Measurements from ENCODE around the gene TUBA1C.
A peak's percentile ranks its signal among the peaks of the same experiment; 100 is the strongest.

The TUBA1C gene

GRCh38 chr12:49264873-49265792 lies at the start of gene TUBA1C:
TUBA1C (plus strand) TSS chr12:49265082; CDS start chr12:49265182, 100 bp downstream.
- no peaks in the 10 kb centered on the region for H3K9me3 ChIP-seq (ENCODE audit: insufficient read depth, low read depth, low read length)
- peak within 1 kb of the TSS; percentile 58 for H3K27ac ChIP-seq (ENCODE audit: low read length)
- H3K4me3 ChIP-seq (ENCODE audit: low read length): peak within 1 kb of the TSS; percentile 95
- no peaks in the 10 kb centered on the region; the same call in 1 of the 2 replicates for H3K4me1 ChIP-seq (ENCODE audit: insufficient read depth, low read length)
- peak within 1 kb of the TSS; percentile 97 for H3K9ac ChIP-seq (ENCODE audit: low read depth, low read length)
- H3K36me3 ChIP-seq (ENCODE audit: insufficient read depth, low read depth, low read length): peaks cover 32% of the 10 kb centered on the region
- H3K27me3 ChIP-seq (ENCODE audit: insufficient read depth, low read length): no peaks in the 10 kb centered on the region; the same call in 1 of the 2 replicates

DNA sequence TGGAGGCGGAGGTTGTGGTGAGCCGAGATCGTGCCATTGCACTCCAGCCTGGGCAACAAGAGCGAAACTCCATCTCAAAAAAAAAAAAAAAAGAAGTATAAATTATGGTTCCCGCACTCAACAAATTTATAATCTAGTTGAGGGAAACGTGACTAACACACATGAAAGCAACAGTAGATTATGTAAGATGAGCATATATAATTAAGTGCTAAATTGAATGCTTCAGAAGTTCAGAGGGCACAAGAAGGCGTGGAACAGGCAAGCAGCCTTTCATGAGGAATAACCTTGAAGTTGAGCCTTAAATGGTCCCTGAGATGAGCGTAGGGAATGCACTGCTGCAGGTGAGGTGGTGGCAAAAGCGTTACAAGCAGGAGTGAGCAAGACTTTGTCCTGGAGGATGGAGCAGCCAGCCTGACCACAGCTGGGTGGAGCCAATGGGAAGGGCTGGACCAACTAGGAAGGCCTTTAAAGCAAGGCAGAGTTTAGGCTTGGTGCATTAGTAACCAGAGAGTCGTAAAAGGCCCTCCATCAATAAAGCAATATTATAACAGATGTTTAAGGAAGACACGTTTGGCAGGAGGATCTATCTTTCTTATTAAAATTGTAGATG lies 45.4 kb upstream of the TUBA1C start:
- H3K4me1 ChIP-seq (ENCODE audit: insufficient read depth, low read length): peaks cover 8% of the 10 kb centered on the region; the same call in 1 of the 2 replicates
- no peak overlapping the region for H3K4me3 ChIP-seq (ENCODE audit: low read length)
- no peaks in the 10 kb centered on the region for H3K9me3 ChIP-seq (ENCODE audit: insufficient read depth, low read depth, low read length)
- no peaks in the 10 kb centered on the region for H3K27me3 ChIP-seq (ENCODE audit: insufficient read depth, low read length)
- no peak overlapping the region for H3K27ac ChIP-seq (ENCODE audit: low read length)
- no peak overlapping the region for H3K9ac ChIP-seq (ENCODE audit: low read depth, low read length)
- no peaks in the 10 kb centered on the region for H3K36me3 ChIP-seq (ENCODE audit: insufficient read depth, low read depth, low read length)

- Histone ChIP-seq H3K4me3 (ENCODE audit: low read length) (no peak overlapping the region), H3K36me3 (ENCODE audit: insufficient read depth, low read depth, low read length) (no peaks in the 10 kb centered on the region), H3K4me1 (ENCODE audit: insufficient read depth, low read length) (no peaks in the 10 kb centered on the region), H3K27ac (ENCODE audit: low read length) (no peak overlapping the region), H3K27me3 (ENCODE audit: insufficient read depth, low read length) (no peaks in the 10 kb centered on the region), H3K9ac (ENCODE audit: low read depth, low read length) (no peak overlapping the region), H3K9me3 (ENCODE audit: insufficient read depth, low read depth, low read length) (no peaks in the 10 kb centered on the region)
These were observed 43.9 kb upstream of the TUBA1C start for GRCh38 chr12:49220972-49221371.

- Histone ChIP-seq H3K9ac (ENCODE audit: low read depth, low read length) (no peak overlapping the region), H3K4me1 (ENCODE audit: insufficient read depth, low read length) (no peaks in the 10 kb centered on the region), H3K36me3 (ENCODE audit: insufficient read depth, low read depth, low read length) (no peaks in the 10 kb centered on the region), H3K27me3 (ENCODE audit: insufficient read depth, low read length) (no peaks in the 10 kb centered on the region), H3K4me3 (ENCODE audit: low read length) (no peak overlapping the region), H3K27ac (ENCODE audit: low read length) (no peak overlapping the region), H3K9me3 (ENCODE audit: insufficient read depth, low read depth, low read length) (no peaks in the 10 kb centered on the region)
These were observed 41.8 kb upstream of the TUBA1C start for GRCh38 chr12:49223122-49223521.

GRCh38 chr12:49223590-49224369 lies 41.1 kb upstream of the TUBA1C start:
- H3K4me1 ChIP-seq (ENCODE audit: insufficient read depth, low read length): no peaks in the 10 kb centered on the region
- H3K9ac ChIP-seq (ENCODE audit: low read depth, low read length): no peak overlapping the region
- no peak overlapping the region for H3K4me3 ChIP-seq (ENCODE audit: low read length)
- no peak overlapping the region for H3K27ac ChIP-seq (ENCODE audit: low read length)
- H3K27me3 ChIP-seq (ENCODE audit: insufficient read depth, low read length): no peaks in the 10 kb centered on the region
- no peaks in the 10 kb centered on the region for H3K36me3 ChIP-seq (ENCODE audit: insufficient read depth, low read depth, low read length)
- H3K9me3 ChIP-seq (ENCODE audit: insufficient read depth, low read depth, low read length): no peaks in the 10 kb centered on the region

DNA sequence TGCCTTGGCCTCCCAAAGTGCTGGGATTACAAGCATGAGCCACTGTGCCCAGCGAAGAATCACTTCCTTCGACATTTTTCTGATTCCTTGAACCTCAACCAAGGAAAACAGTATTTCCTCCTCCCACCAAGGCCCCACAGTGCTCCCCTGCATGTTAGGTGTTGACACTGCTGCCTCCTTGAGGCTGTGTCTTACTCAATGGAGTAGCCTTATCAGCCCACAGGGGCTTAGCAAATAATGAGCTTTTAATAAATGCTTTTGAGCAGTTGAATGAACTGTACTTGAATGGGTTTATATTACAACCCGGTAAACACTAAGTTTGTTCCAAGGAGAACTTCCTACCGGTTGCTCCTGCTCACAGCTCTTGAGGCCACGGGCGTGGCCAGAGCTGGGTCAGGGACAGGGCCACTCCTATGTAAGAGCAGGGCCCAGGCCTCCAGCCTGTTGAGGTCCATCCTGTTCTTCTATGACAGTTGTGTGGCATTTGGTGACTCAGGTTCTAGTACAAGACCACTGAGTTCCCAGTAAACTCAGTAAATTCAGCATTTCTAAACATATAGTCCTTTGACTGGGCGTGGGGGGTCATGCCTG lies 39.2 kb upstream of the TUBA1C start:
- Histone ChIP-seq H3K27ac (ENCODE audit: low read length) (no peak overlapping the region), H3K4me3 (ENCODE audit: low read length) (no peak overlapping the region), H3K36me3 (ENCODE audit: insufficient read depth, low read depth, low read length) (no peaks in the 10 kb centered on the region), H3K4me1 (ENCODE audit: insufficient read depth, low read length) (no peaks in the 10 kb centered on the region), H3K27me3 (ENCODE audit: insufficient read depth, low read length) (no peaks in the 10 kb centered on the region), H3K9ac (ENCODE audit: low read depth, low read length) (no peak overlapping the region), H3K9me3 (ENCODE audit: insufficient read depth, low read depth, low read length) (no peaks in the 10 kb centered on the region)

DNA sequence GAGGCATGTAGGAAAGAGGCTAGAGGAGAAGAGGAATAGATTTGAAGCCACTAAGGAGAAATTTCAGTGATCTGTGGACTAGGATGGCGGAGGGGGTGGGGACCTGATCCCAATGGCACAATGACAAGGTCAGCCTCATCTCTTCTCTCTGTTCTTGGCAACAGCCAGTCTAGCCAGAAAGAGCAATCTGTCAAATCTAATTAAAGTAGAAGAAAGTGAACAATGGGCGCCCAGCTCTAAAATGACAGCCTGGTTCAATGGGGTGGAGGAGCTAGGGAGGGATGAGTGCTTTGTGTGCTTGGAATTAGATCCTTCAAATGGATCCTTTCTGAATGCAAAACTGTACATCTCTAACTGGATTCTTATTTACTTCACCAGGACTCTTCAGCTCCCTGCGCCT lies 37.2 kb upstream of the TUBA1C start:
- peaks cover 5% of the 10 kb centered on the region; the same call in 1 of the 2 replicates for H3K27me3 ChIP-seq (ENCODE audit: insufficient read depth, low read length)
- H3K4me3 ChIP-seq (ENCODE audit: low read length): no peak overlapping the region
- H3K9me3 ChIP-seq (ENCODE audit: insufficient read depth, low read depth, low read length): no peaks in the 10 kb centered on the region
- H3K4me1 ChIP-seq (ENCODE audit: insufficient read depth, low read length): no peaks in the 10 kb centered on the region; the same call in 1 of the 2 replicates
- no peak overlapping the region for H3K9ac ChIP-seq (ENCODE audit: low read depth, low read length)
- H3K36me3 ChIP-seq (ENCODE audit: insufficient read depth, low read depth, low read length): no peaks in the 10 kb centered on the region
- no peak overlapping the region for H3K27ac ChIP-seq (ENCODE audit: low read length)

GRCh38 chr12:49228653-49229052 lies 36.2 kb upstream of the TUBA1C start:
- no peaks in the 10 kb centered on the region for H3K36me3 ChIP-seq (ENCODE audit: insufficient read depth, low read depth, low read length)
- H3K27me3 ChIP-seq (ENCODE audit: insufficient read depth, low read length): peaks cover 12% of the 10 kb centered on the region; the same call in 1 of the 2 replicates
- H3K4me1 ChIP-seq (ENCODE audit: insufficient read depth, low read length): peaks cover 7% of the 10 kb centered on the region; the same call in 1 of the 2 replicates
- no peak overlapping the region for H3K9ac ChIP-seq (ENCODE audit: low read depth, low read length)
- H3K9me3 ChIP-seq (ENCODE audit: insufficient read depth, low read depth, low read length): no peaks in the 10 kb centered on the region
- no peak overlapping the region for H3K4me3 ChIP-seq (ENCODE audit: low read length)
- no peak overlapping the region for H3K27ac ChIP-seq (ENCODE audit: low read length)

DNA sequence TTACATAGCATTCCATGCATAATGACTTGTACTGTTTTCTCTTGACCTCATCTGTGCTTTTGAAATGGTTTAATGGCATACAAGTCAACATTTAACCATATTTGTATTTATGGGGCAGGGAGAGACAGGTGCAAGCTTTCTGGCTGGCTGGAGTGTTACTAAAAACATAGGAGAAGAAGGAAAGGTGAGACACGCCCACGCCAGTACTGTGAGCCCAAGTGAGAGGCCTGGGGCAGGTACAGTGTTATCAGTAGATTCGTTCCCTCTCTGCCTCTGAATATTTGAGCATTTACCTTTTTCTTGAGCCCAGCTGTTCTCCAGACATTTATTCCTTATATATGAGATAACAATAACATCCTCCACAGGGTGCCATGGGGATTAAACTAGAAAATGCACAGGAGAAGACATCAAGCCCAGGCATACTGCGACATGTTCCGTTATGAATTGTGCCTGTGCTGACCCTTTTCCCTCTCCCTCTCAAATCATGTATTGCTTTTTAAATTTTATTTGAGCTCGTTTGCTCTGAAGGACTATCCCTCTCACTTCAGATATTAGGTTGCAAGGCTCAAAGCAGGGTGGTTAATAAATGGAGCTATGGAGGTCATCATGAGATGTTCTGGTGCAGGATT lies 34.6 kb upstream of the TUBA1C start:
- Histone ChIP-seq H3K36me3 (ENCODE audit: insufficient read depth, low read depth, low read length) (no peaks in the 10 kb centered on the region), H3K9ac (ENCODE audit: low read depth, low read length) (no peak overlapping the region), H3K4me1 (ENCODE audit: insufficient read depth, low read length) (peaks cover 12% of the 10 kb centered on the region; the same call in 1 of the 2 replicates), H3K27ac (ENCODE audit: low read length) (no peak overlapping the region), H3K4me3 (ENCODE audit: low read length) (no peak overlapping the region), H3K9me3 (ENCODE audit: insufficient read depth, low read depth, low read length) (no peaks in the 10 kb centered on the region), H3K27me3 (ENCODE audit: insufficient read depth, low read length) (peaks cover 18% of the 10 kb centered on the region; the same call in 1 of the 2 replicates)

DNA sequence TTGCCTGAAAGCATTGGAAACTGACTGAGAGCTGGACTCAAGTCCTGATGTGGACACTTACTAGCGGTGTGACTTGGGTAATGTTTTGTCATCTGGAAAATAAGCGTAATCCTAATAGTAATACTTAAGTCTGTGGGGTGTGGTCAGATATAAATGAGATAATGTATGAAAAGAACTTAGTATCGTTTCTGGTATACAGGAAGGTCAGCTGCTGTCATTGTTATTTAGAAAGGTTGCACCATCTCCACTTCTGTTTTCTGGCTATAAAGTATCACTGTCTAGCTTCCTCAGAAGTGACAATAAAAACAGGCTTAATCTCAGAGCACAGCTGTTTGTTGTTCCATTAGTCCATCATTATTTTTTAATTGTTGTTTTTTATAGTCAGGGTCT lies 34.1 kb upstream of the TUBA1C start:
- Histone ChIP-seq H3K4me1 (ENCODE audit: insufficient read depth, low read length) (peaks cover 12% of the 10 kb centered on the region; the same call in 1 of the 2 replicates), H3K27ac (ENCODE audit: low read length) (no peak overlapping the region), H3K9me3 (ENCODE audit: insufficient read depth, low read depth, low read length) (no peaks in the 10 kb centered on the region), H3K9ac (ENCODE audit: low read depth, low read length) (no peak overlapping the region), H3K36me3 (ENCODE audit: insufficient read depth, low read depth, low read length) (no peaks in the 10 kb centered on the region), H3K4me3 (ENCODE audit: low read length) (no peak overlapping the region), H3K27me3 (ENCODE audit: insufficient read depth, low read length) (peaks cover 18% of the 10 kb centered on the region; the same call in 1 of the 2 replicates)
